SK-N-MC (cell line): ENCODE data around the gene STXBP3.

Source experiments
- EZH2 ChIP-seq: fragments of 200-600 bp; sonication (generic); IDR thresholded peaks from one replicate; pipeline ENCODE4 v1.6.1; 2017; ENCODE audit warnings: antibody characterized with exemption
- FOXP2 ChIP-seq: optimal IDR thresholded peaks from 2 replicates; pipeline ENCODE3; 2011; ENCODE audit warnings: mild to moderate bottlenecking, moderate library complexity; ENCODE audit not compliant: insufficient read depth; ENCODE audit errors: extremely low read length, control extremely low read depth
- POLR2AphosphoS5 ChIP-seq: IDR thresholded peaks from 2 replicates; pipeline ENCODE4 v1.6.1; 2012; ENCODE audit warnings: mild to moderate bottlenecking, low read depth, low read length, borderline replicate concordance

DNA sequence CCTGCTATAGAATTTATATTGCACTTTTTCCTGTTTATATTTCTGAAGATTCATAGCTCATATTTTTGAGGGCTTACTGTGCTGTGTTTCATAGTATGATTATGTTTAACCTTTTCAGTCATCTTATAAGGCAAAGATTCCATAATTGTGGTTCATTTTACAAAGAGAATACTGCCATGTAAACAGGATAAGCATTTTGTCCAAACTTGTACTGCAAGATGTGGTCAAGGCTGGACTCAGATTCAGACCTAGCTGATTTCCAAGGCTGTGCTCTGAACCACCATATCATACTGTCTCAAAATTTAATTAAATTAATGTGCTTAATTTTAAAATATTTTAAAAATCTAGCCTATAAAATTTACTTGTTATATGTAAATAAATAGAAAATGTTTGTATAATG is 31.4 kb downstream of the STXBP3 start:
- TF ChIP-seq EZH2 (no peak), POLR2AphosphoS5 (no peak), FOXP2 (no peak)
